ENCODE results near the gene SLC35B3.

DNA sequence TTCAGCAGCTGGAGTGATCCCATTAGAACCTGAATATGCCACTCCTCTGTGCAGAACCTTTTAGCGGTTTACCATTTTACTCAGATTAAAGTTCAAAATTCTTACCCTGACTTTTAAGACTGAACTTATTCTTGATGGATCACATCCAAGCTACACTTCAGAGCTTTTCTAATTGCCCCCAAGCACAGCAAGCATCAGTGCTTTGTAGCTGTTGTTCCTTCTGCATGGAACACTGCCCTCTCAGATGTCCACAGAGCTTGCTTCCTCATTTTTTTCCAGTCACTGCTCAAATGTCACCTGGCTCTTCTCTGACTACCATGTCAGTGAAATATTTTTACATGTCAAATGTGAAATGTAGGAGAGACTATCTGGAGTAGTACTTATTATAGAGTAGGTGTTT is 1.6 kb upstream of the SLC35B3 start:
- TF ChIP-seq, protein P1, sequence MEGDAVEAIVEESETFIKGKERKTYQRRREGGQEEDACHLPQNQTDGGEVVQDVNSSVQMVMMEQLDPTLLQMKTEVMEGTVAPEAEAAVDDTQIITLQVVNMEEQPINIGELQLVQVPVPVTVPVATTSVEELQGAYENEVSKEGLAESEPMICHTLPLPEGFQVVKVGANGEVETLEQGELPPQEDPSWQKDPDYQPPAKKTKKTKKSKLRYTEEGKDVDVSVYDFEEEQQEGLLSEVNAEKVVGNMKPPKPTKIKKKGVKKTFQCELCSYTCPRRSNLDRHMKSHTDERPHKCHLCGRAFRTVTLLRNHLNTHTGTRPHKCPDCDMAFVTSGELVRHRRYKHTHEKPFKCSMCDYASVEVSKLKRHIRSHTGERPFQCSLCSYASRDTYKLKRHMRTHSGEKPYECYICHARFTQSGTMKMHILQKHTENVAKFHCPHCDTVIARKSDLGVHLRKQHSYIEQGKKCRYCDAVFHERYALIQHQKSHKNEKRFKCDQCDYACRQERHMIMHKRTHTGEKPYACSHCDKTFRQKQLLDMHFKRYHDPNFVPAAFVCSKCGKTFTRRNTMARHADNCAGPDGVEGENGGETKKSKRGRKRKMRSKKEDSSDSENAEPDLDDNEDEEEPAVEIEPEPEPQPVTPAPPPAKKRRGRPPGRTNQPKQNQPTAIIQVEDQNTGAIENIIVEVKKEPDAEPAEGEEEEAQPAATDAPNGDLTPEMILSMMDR (IDR thresholded peaks at IDR 0.05): no peak
- TF ChIP-seq POLR2AphosphoS5 (IDR thresholded peaks at IDR 0.05) (no peak), EP300 (IDR thresholded peaks at IDR 0.05; ENCODE audit: low read depth) (no peak), POLR2A (IDR thresholded peaks at IDR 0.05) (no peak)

Data from transverse colon (tissue), 4 donors.